Measurements from ENCODE around the gene SIN3A.
A peak's percentile ranks its signal among the peaks of the same experiment; 100 is the strongest.
"Not testable (repeated sequence)": the region's sequence is repeated elsewhere in the genome, so short reads cannot be mapped to it uniquely, and the experiment has no call there.

SIN3A gene

DNA sequence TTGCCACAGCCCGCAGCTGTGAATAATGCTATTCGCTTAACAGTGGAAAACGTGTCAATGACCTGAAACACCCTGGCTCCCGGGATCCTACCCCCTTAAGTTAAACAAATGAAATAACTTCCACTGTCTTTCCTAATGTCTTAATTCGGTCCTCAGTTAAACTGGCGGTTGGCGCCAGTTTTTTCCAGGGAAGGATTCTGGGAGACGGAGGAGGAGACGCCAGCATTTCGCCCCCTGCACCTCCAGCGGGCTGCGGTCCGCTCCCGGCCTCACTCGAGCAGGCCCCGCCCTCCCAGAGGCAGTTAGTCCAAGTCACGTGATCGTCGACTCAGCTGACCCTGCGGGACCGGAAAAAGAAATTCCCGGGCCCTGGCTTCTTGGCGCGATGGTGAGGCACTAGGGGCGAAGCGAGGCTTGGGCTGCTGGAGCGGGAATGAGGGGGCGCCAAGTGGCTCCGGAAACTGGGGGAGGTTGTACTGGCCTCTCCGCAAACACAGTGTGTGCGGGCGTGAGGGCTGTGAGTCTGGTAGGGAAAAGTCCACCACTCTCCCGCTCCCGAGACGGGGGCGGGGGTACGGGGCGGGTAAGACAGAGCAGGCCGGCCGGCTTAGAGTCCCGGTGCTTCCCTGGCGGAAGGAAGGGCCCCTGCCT, 115.7 kb downstream of the SIN3A start, which contains the start of gene COMMD4:
Gene COMMD4, plus strand, starts transcription at position 359 of the 651 bp plus-strand sequence. Its CDS starts 27 bp downstream, at position 386.
- peak; percentile 75 for DNase-seq (ENCODE audit: low read depth, low spot score)

DNA sequence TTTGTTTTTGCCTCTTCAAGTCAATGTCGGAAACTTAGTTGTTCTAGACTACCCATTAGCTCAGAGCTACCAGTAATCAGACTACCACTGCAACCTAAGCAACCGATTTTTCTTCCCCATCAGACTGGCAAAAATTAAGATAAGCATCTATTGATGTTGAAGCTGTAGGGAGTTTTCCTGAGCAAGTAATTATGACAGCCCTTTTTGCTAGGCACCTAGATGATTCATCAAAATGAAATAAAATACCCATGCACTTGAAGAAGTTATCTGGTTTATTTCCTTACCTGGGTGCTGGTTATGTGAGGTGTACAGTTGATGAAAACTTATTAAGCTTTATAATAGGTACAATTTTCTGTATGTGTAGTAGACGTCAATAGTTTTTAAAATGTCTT, 116.2 kb downstream of the SIN3A start:
- DNase-seq (ENCODE audit: low read depth, low spot score): no peak

DNA sequence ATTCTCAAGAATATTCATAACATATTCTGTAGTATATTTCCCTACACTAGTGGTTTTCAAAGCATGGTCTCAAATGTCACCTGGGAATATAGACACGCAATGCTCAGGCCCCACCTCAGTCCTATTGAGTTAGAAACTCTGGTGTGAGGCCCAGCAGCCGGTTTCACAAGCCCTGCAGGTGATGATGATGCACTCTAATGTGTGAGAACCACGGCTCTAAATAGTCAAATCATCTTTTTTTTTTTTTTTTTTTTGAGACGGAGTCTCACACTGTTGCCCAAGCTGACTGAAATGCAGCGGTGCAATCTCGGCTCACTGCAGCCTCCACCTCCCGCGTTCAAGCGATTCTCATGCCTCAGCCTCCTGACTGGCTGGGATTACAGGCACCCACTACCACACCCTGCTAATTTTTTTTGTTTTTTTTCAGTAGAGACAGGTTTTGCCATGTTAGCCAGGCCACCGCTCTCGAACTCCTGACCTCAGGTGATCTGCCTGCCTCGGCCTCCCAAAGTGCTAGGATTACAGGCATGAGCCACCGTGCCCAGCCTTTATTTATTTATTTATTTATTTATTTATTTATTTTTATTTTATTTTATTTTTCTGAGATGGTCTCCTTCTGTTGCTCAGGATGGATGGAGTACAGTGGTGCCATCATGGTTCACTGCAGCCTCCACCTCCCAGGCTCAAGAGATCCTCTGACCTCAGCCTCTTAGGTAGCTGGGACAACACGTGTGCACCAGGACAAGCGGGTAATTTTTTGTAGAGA, 117.7 kb downstream of the SIN3A start:
- not testable (repeated sequence) for DNase-seq (ENCODE audit: low read depth, low spot score)

DNA sequence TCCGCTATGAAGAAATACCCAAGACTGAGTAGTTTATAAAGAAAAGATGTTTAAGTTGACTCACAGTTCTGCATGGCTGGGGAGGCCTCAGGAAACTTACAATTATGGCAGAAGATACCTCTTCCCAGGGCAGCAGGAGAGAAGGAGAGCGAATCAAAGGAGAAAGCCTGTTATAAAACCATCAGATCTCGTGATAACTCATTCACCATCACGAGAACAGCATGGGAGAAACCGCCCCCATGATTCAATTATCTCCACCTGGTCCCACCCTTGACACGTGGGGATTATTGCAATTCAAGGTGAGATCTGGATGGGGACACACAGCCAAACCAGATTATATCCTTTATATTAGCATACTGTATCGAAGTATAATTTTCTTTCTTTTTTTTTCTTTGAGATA, 119.4 kb downstream of the SIN3A start:
- not testable (repeated sequence) for DNase-seq (ENCODE audit: low read depth, low spot score)

DNA sequence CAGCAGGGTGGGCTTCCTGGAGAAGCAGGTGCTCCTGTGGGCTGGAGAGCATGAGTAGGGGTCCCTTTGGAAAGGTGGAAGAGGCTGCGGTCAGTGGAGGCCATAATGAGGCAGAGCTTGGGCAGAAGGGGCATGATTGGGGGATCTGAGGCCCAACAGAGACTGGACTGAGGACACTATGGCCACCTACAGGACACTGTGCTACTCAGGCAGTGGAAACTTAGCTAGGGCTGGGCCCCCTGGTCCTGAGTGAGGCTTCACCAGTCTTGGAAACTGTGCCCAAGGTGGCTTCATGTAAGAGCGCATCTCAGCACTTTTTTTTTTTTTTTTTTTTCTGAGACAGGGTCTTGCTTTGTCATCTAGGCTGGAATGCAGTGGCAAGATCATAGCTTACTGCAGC, 121.9 kb downstream of the SIN3A start:
- no peak for DNase-seq (ENCODE audit: low read depth, low spot score)

DNA sequence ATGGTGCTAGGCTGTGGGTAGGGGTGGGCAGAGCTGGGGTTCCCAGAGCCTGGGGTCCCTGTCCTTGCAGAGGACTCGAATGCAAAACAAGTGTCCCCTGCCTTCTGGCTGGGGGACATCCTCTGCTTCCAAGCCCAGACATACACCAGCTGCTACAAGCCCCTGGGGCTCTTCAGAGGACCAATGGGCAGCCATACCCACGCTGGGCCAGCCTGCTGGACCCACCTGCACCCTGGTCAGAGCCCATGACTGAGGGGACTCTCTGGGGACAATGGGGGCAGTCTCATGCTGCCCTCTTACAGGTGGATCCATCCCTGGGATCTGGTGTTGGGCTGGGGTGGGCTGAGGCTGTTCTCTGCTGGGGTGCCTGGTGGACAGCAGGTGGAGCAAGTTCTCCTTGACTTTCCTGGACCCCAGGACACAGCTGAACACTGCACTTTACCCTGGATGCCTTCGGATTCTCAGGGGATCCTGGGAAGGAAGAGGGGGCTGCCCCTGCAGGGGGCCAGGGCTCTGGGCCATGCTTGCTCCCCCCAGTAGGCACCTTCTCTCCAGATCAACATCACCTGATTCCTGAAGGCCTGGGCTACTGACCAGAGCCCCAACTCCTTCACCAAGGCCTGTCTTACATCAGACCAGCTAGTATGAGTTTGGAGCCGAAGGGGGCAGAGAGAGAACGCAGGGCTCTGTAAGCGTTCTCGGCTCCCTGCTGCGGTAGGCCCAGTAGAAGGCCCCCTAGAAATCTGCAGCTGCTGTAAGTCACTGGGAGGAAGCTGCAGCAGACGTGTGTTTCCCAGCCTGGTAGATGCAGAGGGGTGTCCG, 122.8 kb downstream of the SIN3A start:
- DNase-seq (ENCODE audit: low read depth, low spot score): no peak

DNA sequence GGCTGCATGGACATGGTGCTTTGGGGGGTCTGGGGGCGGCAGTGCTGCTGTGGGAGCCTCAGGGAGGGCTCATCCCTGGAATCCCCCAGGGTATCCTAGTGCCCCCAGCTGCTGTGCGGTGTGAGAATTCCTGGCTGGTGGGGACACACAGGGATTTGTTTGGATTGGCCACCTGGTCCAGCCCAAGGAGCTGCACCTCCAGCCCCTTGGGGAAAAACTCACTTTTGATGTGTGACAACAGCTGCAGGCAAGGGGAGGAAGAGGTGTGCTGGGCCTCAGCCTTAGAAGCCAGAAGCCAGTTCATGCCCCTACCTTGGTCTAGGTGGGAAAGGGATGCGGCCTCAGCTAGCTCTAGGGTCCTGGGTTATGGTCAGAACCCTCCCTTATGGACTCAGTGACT, 124.0 kb downstream of the SIN3A start:
- no peak for DNase-seq (ENCODE audit: low read depth, low spot score)

DNA sequence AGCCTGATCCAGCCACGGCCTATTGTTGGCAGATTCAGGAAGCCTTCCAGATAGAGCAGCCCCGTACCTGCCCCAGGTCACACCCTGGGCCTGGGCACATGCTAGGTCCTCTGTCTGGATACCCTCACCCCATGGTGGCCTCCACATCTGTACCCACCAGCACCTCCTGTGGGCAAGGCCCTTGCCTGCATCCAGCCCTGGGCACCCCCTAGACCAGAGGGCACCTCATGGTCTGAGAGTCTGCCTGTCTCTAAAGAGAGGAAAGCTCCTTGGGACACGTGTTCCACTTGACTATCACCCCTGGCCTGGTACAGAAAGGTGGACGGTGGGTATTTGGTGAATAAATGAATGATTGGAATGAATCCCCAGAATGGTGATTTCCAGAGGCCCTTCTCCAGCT, 124.5 kb downstream of the SIN3A start:
- no peak for DNase-seq (ENCODE audit: low read depth, low spot score)

DNA sequence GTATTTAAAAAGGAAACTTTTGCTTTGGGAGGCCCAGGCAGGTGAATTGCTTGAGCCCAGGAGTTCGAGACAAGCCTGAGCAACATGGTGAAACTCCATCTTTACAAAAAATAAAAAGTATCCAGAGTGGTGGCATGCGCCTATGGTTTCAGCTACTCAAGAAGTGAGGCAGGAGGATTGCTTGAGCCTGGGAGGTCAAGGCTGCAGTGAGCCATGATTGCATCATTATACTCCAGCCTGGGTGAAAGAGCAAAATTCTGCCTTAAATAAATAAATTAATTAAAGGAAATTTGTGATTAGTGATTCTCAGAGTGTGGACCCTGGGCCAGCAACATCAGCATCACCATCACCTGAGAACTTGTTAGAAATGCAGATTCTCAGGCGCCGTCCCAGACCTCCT, 125.6 kb downstream of the SIN3A start:
- no peak for DNase-seq (ENCODE audit: low read depth, low spot score)

DNA sequence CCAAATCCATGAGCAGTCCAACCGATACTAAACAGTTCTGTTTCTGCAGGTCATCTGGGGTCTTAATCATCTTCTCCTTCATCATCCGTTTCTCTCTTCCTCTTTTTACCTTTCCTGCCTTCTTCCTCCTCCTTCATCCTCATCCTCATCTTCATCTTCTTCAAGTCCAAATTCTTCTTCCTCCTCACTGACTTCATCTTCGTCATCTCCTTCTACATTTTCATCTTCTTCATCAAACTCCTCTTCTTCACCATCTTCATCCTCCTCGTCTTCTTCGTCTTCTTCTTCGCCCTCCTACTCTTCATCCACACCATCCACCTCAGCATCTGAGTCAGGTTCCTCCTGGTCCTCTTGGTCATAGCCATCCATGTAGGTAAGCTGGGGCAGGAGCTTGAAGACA, 129.8 kb downstream of the SIN3A start:
- no peak for DNase-seq (ENCODE audit: low read depth, low spot score)
